ENCODE measurements around the gene AHSG. TPM values are rescaled to one million over a fixed set of nuclear protein-coding genes. Genes with fewer than 3 reads are reported as not detected.

Gene AHSG
- total and polyA plus RNA-seq, 8 donors, result 0.92 TPM; not detected in 7

- H3K4me3 ChIP-seq, result peak overlapping the region in 3 of 4 donors; percentile 1 to 17 (median 14)
- peak overlapping the region in 1 of 5 donors; percentile 25 for H3K27ac ChIP-seq
- peak; percentile 91 to 96 for DNase-seq
- WGBS, 5 donors, result 20 to 25% (median 20%) methylated on average over 24 to 31 of the region's 31 CpGs
- H3K4me1 ChIP-seq, result peaks cover 4 to 19% (median 14%) of the 10 kb centered on the region in 4 donors
- H3K36me3 ChIP-seq, result no peaks in the 10 kb centered on the region
- TF ChIP-seq EP300 (IDR thresholded peaks at IDR 0.05) (no peak), POLR2AphosphoS5 (IDR thresholded peaks at IDR 0.05) (peak in 1 of 3 donors; percentile 79), CTCF (IDR thresholded peaks at IDR 0.05) (peak in 5 of 7 experiments; percentile 66 to 85 (median 77)), POLR2A (IDR thresholded peaks at IDR 0.05) (no peak)
- intact Hi-C loops (cut with DNase I; ENCODE audit: low total_unique reads), result loop anchor here (5.0 kb wide), 1 partner anchor 200 kb away; no protein-coding TSS in a partner anchor
- peaks cover 0 to 68% (median 13%) of the 10 kb centered on the region in 3 donors for H3K27me3 ChIP-seq
- H3K9me3 ChIP-seq, result no peaks in the 10 kb centered on the region
These were observed 4.4 kb downstream of the AHSG start for GRCh38 chr3:186617036-186617946.

GRCh38 chr3:186618318-186618938 lies 5.6 kb downstream of the AHSG start:
- H3K27ac ChIP-seq, result no peak overlapping the region
- no peak for DNase-seq
- no peaks in the 10 kb centered on the region for H3K36me3 ChIP-seq
- 79 to 91% (median 87%) methylated on average over 8 of the region's 8 CpGs for WGBS, 5 donors
- no peaks in the 10 kb centered on the region for H3K9me3 ChIP-seq
- intact Hi-C loops (cut with DNase I; ENCODE audit: low total_unique reads), result loop anchor here (5.0 kb wide), 1 partner anchor 199 kb away; no protein-coding TSS in a partner anchor
- peaks cover 4 to 19% (median 14%) of the 10 kb centered on the region in 4 donors for H3K4me1 ChIP-seq
- H3K27me3 ChIP-seq, result peaks cover 0 to 59% (median 13%) of the 10 kb centered on the region in 3 donors
- TF ChIP-seq POLR2A (IDR thresholded peaks at IDR 0.05), result no peak
- no peak for TF ChIP-seq POLR2AphosphoS5 (IDR thresholded peaks at IDR 0.05)
- TF ChIP-seq EP300 (IDR thresholded peaks at IDR 0.05), result no peak
- no peak for TF ChIP-seq CTCF (IDR thresholded peaks at IDR 0.05)
- no peak overlapping the region for H3K4me3 ChIP-seq

- intact Hi-C loops (cut with DNase I; ENCODE audit: low total_unique reads), result loop anchor here (5.0 kb wide), 1 partner anchor 198 kb away; no protein-coding TSS in a partner anchor
- H3K27ac ChIP-seq, result no peak overlapping the region
- no peaks in the 10 kb centered on the region for H3K36me3 ChIP-seq
- H3K4me3 ChIP-seq, result no peak overlapping the region
- TF ChIP-seq POLR2AphosphoS5 (IDR thresholded peaks at IDR 0.05) (no peak), EP300 (IDR thresholded peaks at IDR 0.05) (no peak), POLR2A (IDR thresholded peaks at IDR 0.05) (no peak), CTCF (IDR thresholded peaks at IDR 0.05) (no peak)
- peaks cover 4 to 17% (median 12%) of the 10 kb centered on the region in 4 donors for H3K4me1 ChIP-seq
- H3K9me3 ChIP-seq, result no peaks in the 10 kb centered on the region
- no peak for DNase-seq
- peaks cover 0 to 51% (median 8%) of the 10 kb centered on the region in 3 donors for H3K27me3 ChIP-seq
- 84 to 92% (median 90%) methylated on average over 5 of the region's 5 CpGs for WGBS, 5 donors
These were observed 6.9 kb downstream of the AHSG start for GRCh38 chr3:186619787-186620212.
